WI38 (cell line): Measurements from ENCODE around the gene GPATCH8.
"Not testable (repeated sequence)": the region's sequence is repeated elsewhere in the genome, so short reads cannot be mapped to it uniquely, and the experiment has no call there.

Experiments
- H3K4me3 ChIP-seq: 2 replicates; pipeline ENCODE4 v1.5.1; 2011; ENCODE audit warnings: low read depth, mild to moderate bottlenecking, control low read depth, low read length
- CTCF ChIP-seq: IDR thresholded peaks from 2 replicates; pipeline ENCODE4 v1.5.1; 2012; ENCODE audit warnings: low read depth, mild to moderate bottlenecking, control low read depth, low read length

GPATCH8 gene

GRCh38 chr17:44376124-44376523, 127.1 kb downstream of the GPATCH8 start:
- H3K4me3 ChIP-seq, result no peak overlapping the region
- TF ChIP-seq CTCF, result peak; percentile 48

- H3K4me3 ChIP-seq, result no peak overlapping the region
- TF ChIP-seq CTCF, result no peak
These were observed 127.8 kb downstream of the GPATCH8 start for GRCh38 chr17:44375196-44376017.

- TF ChIP-seq CTCF, result no peak
- H3K4me3 ChIP-seq, result no peak overlapping the region
These were observed 128.7 kb downstream of the GPATCH8 start for GRCh38 chr17:44374306-44375195.

GRCh38 chr17:44372036-44372435, 131.2 kb downstream of the GPATCH8 start:
- no peak overlapping the region for H3K4me3 ChIP-seq
- TF ChIP-seq CTCF, result no peak

GRCh38 chr17:44369414-44370023, 133.7 kb downstream of the GPATCH8 start:
- not testable (repeated sequence) for H3K4me3 ChIP-seq

GRCh38 chr17:44368391-44369243, 134.6 kb downstream of the GPATCH8 start:
- H3K4me3 ChIP-seq, result not testable (repeated sequence)

GRCh38 chr17:44367231-44367979, 135.8 kb downstream of the GPATCH8 start:
- H3K4me3 ChIP-seq, result no peak overlapping the region
- TF ChIP-seq CTCF, result no peak

- H3K4me3 ChIP-seq, result not testable (repeated sequence)
These were observed 138.2 kb downstream of the GPATCH8 start for GRCh38 chr17:44365051-44365450.
